ENCODE measurements around the gene LINC01488. TPM values are rescaled to one million over a fixed set of nuclear protein-coding genes. Genes with fewer than 3 reads are reported as not detected.

LINC01488 gene
- polyA plus RNA-seq, 1 of the 3 experiments (the other 2 are of a cell fraction), result not detected

DNA sequence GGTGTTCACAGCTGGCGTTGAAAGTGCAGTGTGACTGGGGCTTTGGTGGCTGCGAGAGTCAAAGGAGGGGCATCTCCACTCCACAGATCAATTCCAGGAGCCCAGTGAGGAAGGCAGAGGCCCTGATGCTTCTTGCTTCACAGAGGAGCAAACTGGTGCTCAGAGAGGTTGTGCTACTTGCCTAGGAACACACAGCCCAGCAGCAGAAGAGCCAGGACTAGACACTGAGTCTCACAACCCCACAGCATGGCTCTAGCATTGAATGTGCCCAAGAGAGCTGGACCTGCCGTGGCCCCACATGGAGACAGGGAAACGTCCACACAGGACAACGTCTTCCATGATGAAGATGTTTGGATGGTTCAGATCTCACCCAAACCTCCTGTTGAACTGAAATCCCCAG, 33.3 kb downstream of the LINC01488 start:
- Histone ChIP-seq H3K36me3 (replicated peaks in 1 of 2; ENCODE audit: control insufficient read depth in 1 of 2, insufficient read depth in 2 of 2, low read length in 1 of 2) (no peaks in the 10 kb centered on the region), H3K9ac (no peak overlapping the region), H3K4me1 (ENCODE audit: control insufficient read depth in 1 of 2, insufficient read depth in 2 of 2, low read depth in 1 of 2, low read length in 1 of 2) (peaks cover 0 to 10% of the 10 kb centered on the region in 2 experiments; a peak in 1 of 4 replicates), H2AFZ (ENCODE audit: low read depth) (no peak overlapping the region), H4K20me1 (ENCODE audit: insufficient read depth) (no peaks in the 10 kb centered on the region), H3F3A (replicated peaks; ENCODE audit: insufficient read depth) (no peaks in the 10 kb centered on the region), H3K9me2 (no peaks in the 10 kb centered on the region), H3K27ac (ENCODE audit: low read depth in 2 of 2, low read length in 1 of 2) (no peak overlapping the region), H3K9me3 (no peaks in the 10 kb centered on the region; the same call in 1 of the 2 replicates), H3K4me2 (no peak overlapping the region), H3K79me2 (ENCODE audit: insufficient read depth) (no peaks in the 10 kb centered on the region), H3K4me3 (ENCODE audit: low read depth in 2 of 2, low read length in 1 of 2) (no peak overlapping the region), H3K27me3 (ENCODE audit: insufficient read depth) (no peaks in the 10 kb centered on the region)
- TF ChIP-seq EZH2phosphoT487 (IDR thresholded peaks at IDR 0.05; ENCODE audit: borderline replicate concordance, low read depth) (no peak), FOSL2 (IDR thresholded peaks at IDR 0.05; ENCODE audit: borderline replicate concordance, low read depth) (no peak), YY1 (IDR thresholded peaks at IDR 0.05; ENCODE audit: low read depth) (no peak), TCF12 (IDR thresholded peaks at IDR 0.05) (no peak), SIN3A (IDR thresholded peaks at IDR 0.05; ENCODE audit: borderline replicate concordance, low read depth, low read length) (no peak), SMC3 (IDR thresholded peaks at IDR 0.05; ENCODE audit: low read depth, low read length) (no peak), GATA2 (CRISPR knock-in tag; IDR thresholded peaks at IDR 0.05) (no peak), CHD2 (IDR thresholded peaks at IDR 0.05; ENCODE audit: low read length, partially characterized antibody) (no peak), NRF1 (IDR thresholded peaks at IDR 0.05; ENCODE audit: low read depth, low read length) (no peak)
- TF ChIP-seq, protein P1, sequence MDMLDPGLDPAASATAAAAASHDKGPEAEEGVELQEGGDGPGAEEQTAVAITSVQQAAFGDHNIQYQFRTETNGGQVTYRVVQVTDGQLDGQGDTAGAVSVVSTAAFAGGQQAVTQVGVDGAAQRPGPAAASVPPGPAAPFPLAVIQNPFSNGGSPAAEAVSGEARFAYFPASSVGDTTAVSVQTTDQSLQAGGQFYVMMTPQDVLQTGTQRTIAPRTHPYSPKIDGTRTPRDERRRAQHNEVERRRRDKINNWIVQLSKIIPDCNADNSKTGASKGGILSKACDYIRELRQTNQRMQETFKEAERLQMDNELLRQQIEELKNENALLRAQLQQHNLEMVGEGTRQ (IDR thresholded peaks at IDR 0.05; ENCODE audit: borderline replicate concordance, low read depth, low read length), result no peak
- TF ChIP-seq, protein P2, sequence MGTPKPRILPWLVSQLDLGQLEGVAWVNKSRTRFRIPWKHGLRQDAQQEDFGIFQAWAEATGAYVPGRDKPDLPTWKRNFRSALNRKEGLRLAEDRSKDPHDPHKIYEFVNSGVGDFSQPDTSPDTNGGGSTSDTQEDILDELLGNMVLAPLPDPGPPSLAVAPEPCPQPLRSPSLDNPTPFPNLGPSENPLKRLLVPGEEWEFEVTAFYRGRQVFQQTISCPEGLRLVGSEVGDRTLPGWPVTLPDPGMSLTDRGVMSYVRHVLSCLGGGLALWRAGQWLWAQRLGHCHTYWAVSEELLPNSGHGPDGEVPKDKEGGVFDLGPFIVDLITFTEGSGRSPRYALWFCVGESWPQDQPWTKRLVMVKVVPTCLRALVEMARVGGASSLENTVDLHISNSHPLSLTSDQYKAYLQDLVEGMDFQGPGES (IDR thresholded peaks at IDR 0.05; ENCODE audit: low read depth, low read length), result no peak
- POLR2A ChIA-PET, result no interaction called here
- DNase-seq, result no peak
- 75% methylated on average over 5 of the region's 5 CpGs for WGBS (ENCODE audit: low lambda C conversion rate)
- CTCF ChIA-PET, result interaction anchor here (1.0 kb wide), 1 partner anchor 129 kb away, joined by 3 read pairs; no protein-coding TSS in a partner anchor

DNA sequence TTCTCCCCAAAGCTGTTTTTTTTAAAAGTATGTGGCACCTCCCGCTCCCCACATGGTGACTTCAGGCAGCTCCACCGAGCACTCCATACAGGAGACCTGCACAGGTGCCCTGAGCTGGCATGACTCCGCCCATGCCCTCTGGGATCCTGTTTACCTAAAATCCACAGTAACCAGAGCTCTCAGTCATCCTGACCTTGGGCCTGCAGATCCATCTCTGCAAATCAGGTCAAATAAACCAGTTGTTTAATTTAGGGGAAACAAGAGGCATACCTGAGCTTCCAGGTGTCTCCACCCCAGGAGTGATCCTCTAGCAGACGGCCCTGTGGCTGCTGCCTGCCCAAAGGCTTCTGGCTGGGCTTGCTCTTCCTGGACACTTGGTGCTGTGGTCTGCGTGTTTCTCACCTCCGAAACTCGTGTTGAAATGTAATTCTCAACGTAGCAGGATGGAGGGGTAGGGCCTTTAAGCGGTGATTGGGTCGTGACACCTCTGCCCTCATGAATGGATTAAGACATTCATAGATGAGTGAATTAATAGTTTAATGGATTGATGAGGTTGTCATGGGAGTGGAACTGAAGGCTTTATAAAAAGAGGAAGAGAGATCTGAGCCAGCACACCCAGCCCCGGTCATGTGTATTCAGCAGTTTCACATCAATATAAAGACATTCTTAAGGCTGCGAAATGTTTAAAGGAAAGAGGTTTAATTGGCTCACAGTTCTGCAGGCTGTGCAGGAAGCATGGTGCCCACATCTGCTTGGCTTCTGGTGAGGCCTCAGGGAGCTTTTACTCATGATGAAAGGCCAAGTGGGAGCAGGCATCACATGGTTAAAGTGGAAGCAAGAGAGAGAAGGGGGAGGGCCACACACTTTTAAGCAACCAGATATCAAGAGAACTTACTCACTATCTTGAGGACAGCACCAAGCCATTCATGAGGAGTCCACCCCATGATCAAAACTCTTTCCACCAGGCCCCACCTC, 34.1 kb downstream of the LINC01488 start:
- Histone ChIP-seq H3K27me3 (ENCODE audit: insufficient read depth) (no peaks in the 10 kb centered on the region), H2AFZ (ENCODE audit: low read depth) (no peak overlapping the region), H3K9me2 (no peaks in the 10 kb centered on the region), H3K27ac (ENCODE audit: low read depth in 2 of 2, low read length in 1 of 2) (no peak overlapping the region), H4K20me1 (ENCODE audit: insufficient read depth) (no peaks in the 10 kb centered on the region), H3K4me3 (ENCODE audit: low read depth in 2 of 2, low read length in 1 of 2) (no peak overlapping the region), H3F3A (replicated peaks; ENCODE audit: insufficient read depth) (no peaks in the 10 kb centered on the region), H3K79me2 (ENCODE audit: insufficient read depth) (no peaks in the 10 kb centered on the region), H3K4me1 (ENCODE audit: control insufficient read depth in 1 of 2, insufficient read depth in 2 of 2, low read depth in 1 of 2, low read length in 1 of 2) (peaks cover 0 to 4% of the 10 kb centered on the region in 2 experiments; a peak in 1 of 4 replicates), H3K9me3 (no peaks in the 10 kb centered on the region; the same call in 1 of the 2 replicates), H3K9ac (no peak overlapping the region), H3K4me2 (no peak overlapping the region), H3K36me3 (replicated peaks in 1 of 2; ENCODE audit: control insufficient read depth in 1 of 2, insufficient read depth in 2 of 2, low read length in 1 of 2) (no peaks in the 10 kb centered on the region)
- WGBS (ENCODE audit: low lambda C conversion rate), result 83% methylated on average over 11 of the region's 12 CpGs
- CTCF ChIA-PET, result interaction anchor here (0.6 kb wide), 1 partner anchor 424 kb away, joined by 3 read pairs; no protein-coding TSS in a partner anchor
- no peak for DNase-seq
- TF ChIP-seq, protein P3, sequence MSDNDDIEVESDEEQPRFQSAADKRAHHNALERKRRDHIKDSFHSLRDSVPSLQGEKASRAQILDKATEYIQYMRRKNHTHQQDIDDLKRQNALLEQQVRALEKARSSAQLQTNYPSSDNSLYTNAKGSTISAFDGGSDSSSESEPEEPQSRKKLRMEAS (IDR thresholded peaks at IDR 0.05; ENCODE audit: low read depth), result no peak
- TF ChIP-seq, protein P4, sequence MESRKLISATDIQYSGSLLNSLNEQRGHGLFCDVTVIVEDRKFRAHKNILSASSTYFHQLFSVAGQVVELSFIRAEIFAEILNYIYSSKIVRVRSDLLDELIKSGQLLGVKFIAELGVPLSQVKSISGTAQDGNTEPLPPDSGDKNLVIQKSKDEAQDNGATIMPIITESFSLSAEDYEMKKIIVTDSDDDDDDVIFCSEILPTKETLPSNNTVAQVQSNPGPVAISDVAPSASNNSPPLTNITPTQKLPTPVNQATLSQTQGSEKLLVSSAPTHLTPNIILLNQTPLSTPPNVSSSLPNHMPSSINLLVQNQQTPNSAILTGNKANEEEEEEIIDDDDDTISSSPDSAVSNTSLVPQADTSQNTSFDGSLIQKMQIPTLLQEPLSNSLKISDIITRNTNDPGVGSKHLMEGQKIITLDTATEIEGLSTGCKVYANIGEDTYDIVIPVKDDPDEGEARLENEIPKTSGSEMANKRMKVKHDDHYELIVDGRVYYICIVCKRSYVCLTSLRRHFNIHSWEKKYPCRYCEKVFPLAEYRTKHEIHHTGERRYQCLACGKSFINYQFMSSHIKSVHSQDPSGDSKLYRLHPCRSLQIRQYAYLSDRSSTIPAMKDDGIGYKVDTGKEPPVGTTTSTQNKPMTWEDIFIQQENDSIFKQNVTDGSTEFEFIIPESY (IDR thresholded peaks at IDR 0.05; ENCODE audit: borderline replicate concordance, low read depth), result no peak
- POLR2A ChIA-PET, result no interaction called here
